Upper lobe of left lung (tissue), 4 donors: ENCODE results near the gene TBC1D9B.

Source experiments
- CTCF ChIP-seq, 6 experiments: fragments of 450-650 bp in 4 of 6; fragments of 200-600 bp in 2 of 6; sonication (generic) in 2 of 6; IDR thresholded peaks; one replicate each; pipeline ENCODE4 v1.5.1; 2016 to 2019; ENCODE audit warnings: antibody characterized with exemption in 6 of 6
- POLR2AphosphoS5 ChIP-seq, 2 donors: sonication (generic); formaldehyde crosslinking; IDR thresholded peaks; one replicate each; pipeline ENCODE4 v1.5.1; 2017; ENCODE audit warnings: antibody characterized with exemption in 2 of 2

GRCh38 chr5:179909224-179909623 lies 1.5 kb upstream of the TBC1D9B start:
- TF ChIP-seq CTCF (IDR thresholded peaks at IDR 0.05) (no peak), POLR2AphosphoS5 (IDR thresholded peaks at IDR 0.05) (no peak)
